Esophagus squamous epithelium (tissue), 5 donors: ENCODE measurements around the gene TIGAR. TPM values are rescaled to one million over a fixed set of nuclear protein-coding genes. Genes with fewer than 3 reads are reported as not detected.

Experiments used
- DNase-seq: peaks from one replicate; lab custom pipeline; 2025; lab: John Stamatoyannopoulos, UW
- H3K27ac ChIP-seq, 4 donors: fragments of 200-600 bp; sonication (generic); one replicate each; pipeline ENCODE4 v1.5.1; 2016 to 2019; ENCODE audit warnings: mild to moderate bottlenecking in 1 of 4
- H3K27me3 ChIP-seq, 4 donors: fragments of 200-600 bp; sonication (generic); 1 replicate in 3 of 4; 2 replicates in 1 of 4; pipeline versions ENCODE4 v1.5.1 to v1.6.0; 2017 to 2021; ENCODE audit warnings: antibody characterized with exemption in 1 of 4
- H3K36me3 ChIP-seq, 3 donors: fragments of 200-600 bp; sonication (generic); one replicate each; pipeline ENCODE4 v1.5.1; 2016 to 2019
- H3K4me1 ChIP-seq, 3 donors: fragments of 200-600 bp; sonication (generic); one replicate each; pipeline ENCODE4 v1.5.1; 2017 to 2019
- H3K4me3 ChIP-seq, 4 donors: fragments of 200-600 bp; sonication (generic); 1 replicate in 3 of 4; 2 replicates in 1 of 4; pipeline ENCODE4 v1.5.1; 2016 to 2019; ENCODE audit warnings: mild to moderate bottlenecking in 2 of 4, moderate library complexity in 1 of 4
- H3K9me3 ChIP-seq, 3 donors: fragments of 200-600 bp; sonication (generic); one replicate each; pipeline ENCODE4 v1.5.1; 2016 to 2019
- CTCF ChIP-seq, 6 experiments: fragments of 450-650 bp in 4 of 6; fragments of 200-600 bp in 2 of 6; sonication (generic) in 2 of 6; IDR thresholded peaks; one replicate each; pipeline ENCODE4 v1.5.1; 2016 to 2019; ENCODE audit warnings: antibody characterized with exemption in 6 of 6, mild to moderate bottlenecking in 4 of 6, moderate library complexity in 4 of 6
- POLR2A ChIP-seq, 4 donors: fragments of 450-650 bp; IDR thresholded peaks; one replicate each; pipeline ENCODE4 v1.6.1; 2017; ENCODE audit warnings: antibody characterized with exemption in 4 of 4, mild to moderate bottlenecking in 4 of 4, moderate library complexity in 3 of 4
- WGBS, 2 donors: methylation state at CpG; one replicate each; pipeline ENCODE4 v1.1.5; 2018; 5-methylcytosine and 5-hydroxymethylcytosine counted together
- intact Hi-C: fragments of 100-400 bp; cut with DNase I; formaldehyde crosslinking; loops from one replicate; pipeline ENCODE4 v1.15.0; 2022
- total RNA-seq, 4 donors: library from RNA; depleted of rRNA; stranded (reverse); fragments of >200 nt; gene quantifications; one replicate each; pipeline ENCODE4 v1.1.0, GENCODE V29; 2016
- donor health status: DM: yes; HTN: yes; CAD: no.

TIGAR gene
- total RNA-seq: 1 to 10 TPM; 5.1 to 8.1 (median 5.9) TPM

DNA sequence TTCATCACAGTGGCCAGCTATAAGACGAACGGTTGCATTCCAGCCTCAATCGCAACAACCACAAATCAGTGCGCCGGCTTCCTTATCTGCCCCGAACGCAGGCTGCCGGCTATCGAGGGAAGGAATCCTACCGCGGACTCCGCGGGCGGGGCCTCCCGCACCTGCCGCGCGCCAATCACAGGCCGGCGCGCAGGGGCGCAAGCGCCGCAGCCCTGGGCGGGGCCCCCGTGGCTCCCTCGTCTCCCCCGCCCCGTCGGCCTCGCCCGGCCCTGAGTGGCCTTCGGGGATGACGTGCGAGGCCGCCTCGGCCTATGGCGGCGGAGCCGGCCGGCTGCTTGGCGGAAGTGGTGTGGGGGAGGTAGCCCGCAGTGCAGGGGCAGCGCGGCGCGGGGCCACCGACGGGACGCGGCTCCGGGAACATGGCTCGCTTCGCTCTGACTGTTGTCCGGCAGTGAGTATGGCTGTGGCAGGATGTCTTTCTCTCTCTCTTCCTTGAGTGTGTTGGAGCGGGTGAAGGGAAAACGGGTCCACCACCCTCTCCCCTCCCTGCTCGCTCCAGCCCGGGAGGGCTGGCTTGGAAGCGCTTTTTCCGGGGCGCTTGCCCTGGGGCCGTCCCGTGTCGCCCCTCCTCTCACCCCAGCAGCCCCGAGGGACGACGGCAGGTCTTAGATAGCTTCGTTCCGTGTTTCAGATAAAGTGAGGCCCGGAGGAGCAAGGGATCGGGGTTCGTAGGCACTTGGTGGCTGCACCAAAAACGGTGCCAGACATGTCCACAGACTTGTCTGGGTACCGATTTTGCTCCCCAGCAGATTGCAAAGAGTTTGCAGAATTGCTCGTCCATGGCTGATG, at the start of gene TIGAR:
Gene TIGAR, plus strand, starts transcription at position 361 of the 849 bp plus-strand sequence. Its CDS starts 59 bp downstream, at position 420.
- no peaks in the 10 kb centered on the region for H3K27me3 ChIP-seq
- 0% methylated on average over 4 to 17 of the region's 76 CpGs for WGBS, 2 donors
- peak within 1 kb of the TSS; percentile 84 to 94 (median 90) for H3K27ac ChIP-seq
- H3K36me3 ChIP-seq: peaks cover 0 to 8% (median 0%) of the 10 kb centered on the region in 3 donors
- H3K4me3 ChIP-seq: peak within 1 kb of the TSS; percentile 66 to 88 (median 80)
- peak; percentile 61 for DNase-seq
- intact Hi-C loops: no loop called here
- no peaks in the 10 kb centered on the region for H3K9me3 ChIP-seq
- H3K4me1 ChIP-seq: peaks cover 8 to 26% (median 9%) of the 10 kb centered on the region in 3 donors
- peak in 1 of 6 experiments; percentile 8 for TF ChIP-seq CTCF (IDR thresholded peaks at IDR 0.05)
- peak in 3 of 4 donors; percentile 68 to 87 (median 81) for TF ChIP-seq POLR2A (IDR thresholded peaks at IDR 0.05)

DNA sequence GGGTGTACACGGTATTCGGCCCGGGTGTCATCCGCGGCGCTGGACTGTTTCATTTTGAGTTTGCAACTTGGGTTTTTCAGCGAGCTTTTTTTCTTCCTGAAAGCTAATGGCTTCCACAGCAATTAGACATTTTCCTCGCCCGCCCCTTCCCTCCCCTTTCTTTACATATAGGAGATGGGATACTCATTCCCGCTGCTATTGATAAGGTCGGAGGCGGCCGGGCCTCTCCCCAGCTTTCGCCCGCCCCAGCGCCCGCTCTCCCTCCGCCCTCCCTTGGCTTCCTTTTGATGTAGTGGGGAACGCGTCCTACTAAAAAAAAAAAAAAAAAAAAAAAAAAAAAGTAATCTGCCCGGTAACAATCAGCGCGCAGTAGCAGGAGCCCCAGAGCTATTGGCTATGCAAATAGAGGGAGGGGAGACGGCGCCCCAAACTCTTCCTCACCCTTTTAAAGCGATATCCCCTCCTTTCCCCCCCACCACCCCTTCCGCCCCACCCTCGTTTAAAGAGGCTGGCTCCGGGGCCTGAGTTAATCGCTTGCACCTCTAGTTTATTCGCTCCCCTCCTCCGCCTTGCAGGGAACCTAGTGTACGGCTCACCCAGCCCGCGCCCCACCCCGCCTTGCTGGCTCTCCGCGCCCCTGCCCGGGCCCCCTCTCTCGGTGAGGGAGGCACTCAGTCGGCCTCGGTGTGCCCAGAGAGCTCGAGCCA, 49.1 kb upstream of the TIGAR start:
- TF ChIP-seq CTCF (IDR thresholded peaks at IDR 0.05) (no peak), POLR2A (IDR thresholded peaks at IDR 0.05) (peak in 3 of 4 donors; percentile 37 to 70 (median 46))
- Histone ChIP-seq H3K27ac (peak overlapping the region; percentile 82 to 97 (median 94)), H3K9me3 (no peaks in the 10 kb centered on the region), H3K27me3 (peaks cover 0 to 97% (median 0%) of the 10 kb centered on the region in 4 donors), H3K36me3 (no peaks in the 10 kb centered on the region), H3K4me1 (peaks cover 39 to 87% (median 46%) of the 10 kb centered on the region in 3 donors), H3K4me3 (peak overlapping the region; percentile 33 to 94 (median 84))
- DNase-seq: peak; percentile 67
- WGBS, 2 donors: 0 to 1% methylated on average over 18 to 26 of the region's 43 CpGs
- intact Hi-C loops: no loop called here

DNA sequence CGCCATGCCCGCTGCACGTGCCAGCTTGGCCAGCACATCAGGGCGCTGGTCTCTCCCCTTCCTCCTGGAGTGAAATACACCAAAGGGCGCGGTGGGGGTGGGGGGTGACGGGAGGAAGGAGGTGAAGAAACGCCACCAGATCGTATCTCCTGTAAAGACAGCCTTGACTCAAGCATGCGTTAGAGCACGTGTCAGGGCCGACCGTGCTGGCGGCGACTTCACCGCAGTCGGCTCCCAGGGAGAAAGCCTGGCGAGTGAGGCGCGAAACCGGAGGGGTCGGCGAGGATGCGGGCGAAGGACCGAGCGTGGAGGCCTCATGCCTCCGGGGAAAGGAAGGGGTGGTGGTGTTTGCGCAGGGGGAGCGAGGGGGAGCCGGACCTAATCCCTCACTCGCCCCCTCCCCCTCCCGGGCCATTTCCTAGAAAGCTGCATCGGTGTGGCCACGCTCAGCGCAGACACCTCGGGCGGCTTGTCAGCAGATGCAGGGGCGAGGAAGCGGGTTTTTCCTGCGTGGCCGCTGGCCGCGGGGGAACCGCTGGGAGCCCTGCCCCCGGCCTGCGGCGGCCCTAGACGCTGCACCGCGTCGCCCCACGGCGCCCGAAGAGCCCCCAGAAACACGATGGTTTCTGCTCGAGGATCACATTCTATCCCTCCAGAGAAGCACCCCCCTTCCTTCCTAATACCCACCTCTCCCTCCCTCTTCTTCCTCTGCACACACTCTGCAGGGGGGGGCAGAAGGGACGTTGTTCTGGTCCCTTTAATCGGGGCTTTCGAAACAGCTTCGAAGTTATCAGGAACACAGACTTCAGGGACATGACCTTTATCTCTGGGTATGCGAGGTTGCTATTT, 48.4 kb upstream of the TIGAR start:
- Histone ChIP-seq H3K9me3 (no peaks in the 10 kb centered on the region), H3K27ac (peak overlapping the region; percentile 82 to 97 (median 94)), H3K4me3 (peak overlapping the region; percentile 27 to 94 (median 84)), H3K36me3 (peaks cover 0 to 3% (median 0%) of the 10 kb centered on the region in 3 donors), H3K4me1 (peaks cover 46 to 95% (median 46%) of the 10 kb centered on the region in 3 donors), H3K27me3 (peaks cover 0 to 89% (median 0%) of the 10 kb centered on the region in 4 donors)
- intact Hi-C loops: no loop called here
- no peak for DNase-seq
- TF ChIP-seq POLR2A (IDR thresholded peaks at IDR 0.05) (peak in 1 of 4 donors; percentile 27), CTCF (IDR thresholded peaks at IDR 0.05) (no peak)
- WGBS, 2 donors: 0 to 2% methylated on average over 31 to 33 of the region's 62 CpGs

DNA sequence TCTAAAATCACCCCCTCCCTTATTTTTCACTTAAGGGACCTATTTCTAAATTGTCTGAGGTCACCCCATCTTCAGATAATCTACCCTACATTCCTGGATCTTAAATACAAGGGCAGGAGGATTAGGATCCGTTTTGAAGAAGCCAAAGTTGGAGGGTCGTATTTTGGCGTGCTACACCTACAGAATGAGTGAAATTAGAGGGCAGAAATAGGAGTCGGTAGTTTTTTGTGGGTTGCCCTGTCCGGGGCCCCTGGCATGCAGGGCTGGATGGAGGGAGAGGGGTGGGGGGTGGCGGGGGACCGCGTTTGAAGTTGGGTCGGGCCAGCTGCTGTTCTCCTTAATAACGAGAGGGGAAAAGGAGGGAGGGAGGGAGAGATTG, 47.8 kb upstream of the TIGAR start:
- DNase-seq: no peak
- TF ChIP-seq POLR2A (IDR thresholded peaks at IDR 0.05) (no peak), CTCF (IDR thresholded peaks at IDR 0.05) (no peak)
- H3K9me3 ChIP-seq: no peaks in the 10 kb centered on the region
- H3K27me3 ChIP-seq: peaks cover 0 to 83% (median 0%) of the 10 kb centered on the region in 4 donors
- peaks cover 46 to 99% (median 51%) of the 10 kb centered on the region in 3 donors for H3K4me1 ChIP-seq
- peaks cover 0 to 9% (median 0%) of the 10 kb centered on the region in 3 donors for H3K36me3 ChIP-seq
- WGBS, 2 donors: 0% methylated on average over 6 to 9 of the region's 10 CpGs
- peak overlapping the region; percentile 54 to 94 (median 84) for H3K4me3 ChIP-seq
- peak overlapping the region; percentile 82 to 97 (median 94) for H3K27ac ChIP-seq
- intact Hi-C loops: no loop called here
